ENCODE results near the gene ARL14.

ARL14 gene

GRCh38 chr3:160649596-160649995 lies 27.4 kb upstream of the ARL14 start:
- Histone ChIP-seq H3K9ac (ENCODE audit: low read length in 5 of 5) (no peak overlapping the region), H3K36me3 (ENCODE audit: control insufficient read depth in 5 of 5, insufficient read depth in 5 of 5, low read length in 5 of 5) (no peaks in the 10 kb centered on the region), H3K4me1 (ENCODE audit: control insufficient read depth in 5 of 5, insufficient read depth in 5 of 5, low read length in 5 of 5) (no peaks in the 10 kb centered on the region), H3K27ac (ENCODE audit: low read depth, low read length) (no peak overlapping the region), H3K27me3 (ENCODE audit: control insufficient read depth in 5 of 5, insufficient read depth in 4 of 5, low read length in 5 of 5) (no peaks in the 10 kb centered on the region), H3K9me3 (ENCODE audit: control insufficient read depth in 5 of 5, low read length in 5 of 5) (no peaks in the 10 kb centered on the region), H3K4me3 (ENCODE audit: low read depth in 1 of 5, low read length in 5 of 5) (no peak overlapping the region)

- no peaks in the 10 kb centered on the region for H3K4me1 ChIP-seq (ENCODE audit: control insufficient read depth in 5 of 5, insufficient read depth in 5 of 5, low read length in 5 of 5)
- no peaks in the 10 kb centered on the region for H3K36me3 ChIP-seq (ENCODE audit: control insufficient read depth in 5 of 5, insufficient read depth in 5 of 5, low read length in 5 of 5)
- H3K4me3 ChIP-seq (ENCODE audit: low read depth in 1 of 5, low read length in 5 of 5), result no peak overlapping the region
- H3K9ac ChIP-seq (ENCODE audit: low read length in 5 of 5), result no peak overlapping the region
- no peaks in the 10 kb centered on the region for H3K27me3 ChIP-seq (ENCODE audit: control insufficient read depth in 5 of 5, insufficient read depth in 4 of 5, low read length in 5 of 5)
- peaks cover 0 to 4% (median 0%) of the 10 kb centered on the region in 5 donors for H3K9me3 ChIP-seq (ENCODE audit: control insufficient read depth in 5 of 5, low read length in 5 of 5)
- H3K27ac ChIP-seq (ENCODE audit: low read depth, low read length), result no peak overlapping the region
Measured at GRCh38 chr3:160653512-160653911, 23.4 kb upstream of the ARL14 start.

GRCh38 chr3:160660902-160661301 lies 16.1 kb upstream of the ARL14 start:
- Histone ChIP-seq H3K9ac (ENCODE audit: low read length in 5 of 5) (no peak overlapping the region), H3K27ac (ENCODE audit: low read depth, low read length) (no peak overlapping the region), H3K36me3 (ENCODE audit: control insufficient read depth in 5 of 5, insufficient read depth in 5 of 5, low read length in 5 of 5) (no peaks in the 10 kb centered on the region), H3K4me1 (ENCODE audit: control insufficient read depth in 5 of 5, insufficient read depth in 5 of 5, low read length in 5 of 5) (no peaks in the 10 kb centered on the region), H3K27me3 (ENCODE audit: control insufficient read depth in 5 of 5, insufficient read depth in 4 of 5, low read length in 5 of 5) (no peaks in the 10 kb centered on the region), H3K4me3 (ENCODE audit: low read depth in 1 of 5, low read length in 5 of 5) (no peak overlapping the region), H3K9me3 (ENCODE audit: control insufficient read depth in 5 of 5, low read length in 5 of 5) (peaks cover 0 to 4% (median 0%) of the 10 kb centered on the region in 5 donors)

- no peaks in the 10 kb centered on the region for H3K4me1 ChIP-seq (ENCODE audit: control insufficient read depth in 5 of 5, insufficient read depth in 5 of 5, low read length in 5 of 5)
- peaks cover 0 to 4% (median 0%) of the 10 kb centered on the region in 5 donors for H3K9me3 ChIP-seq (ENCODE audit: control insufficient read depth in 5 of 5, low read length in 5 of 5)
- no peak overlapping the region for H3K27ac ChIP-seq (ENCODE audit: low read depth, low read length)
- no peak overlapping the region for H3K4me3 ChIP-seq (ENCODE audit: low read depth in 1 of 5, low read length in 5 of 5)
- no peak overlapping the region for H3K9ac ChIP-seq (ENCODE audit: low read length in 5 of 5)
- H3K36me3 ChIP-seq (ENCODE audit: control insufficient read depth in 5 of 5, insufficient read depth in 5 of 5, low read length in 5 of 5), result no peaks in the 10 kb centered on the region
- no peaks in the 10 kb centered on the region for H3K27me3 ChIP-seq (ENCODE audit: control insufficient read depth in 5 of 5, insufficient read depth in 4 of 5, low read length in 5 of 5)
Measured at GRCh38 chr3:160661660-160662059, 15.3 kb upstream of the ARL14 start.

GRCh38 chr3:160665231-160665630 lies 11.7 kb upstream of the ARL14 start:
- Histone ChIP-seq H3K27ac (ENCODE audit: low read depth, low read length) (no peak overlapping the region), H3K9me3 (ENCODE audit: control insufficient read depth in 5 of 5, low read length in 5 of 5) (no peaks in the 10 kb centered on the region), H3K9ac (ENCODE audit: low read length in 5 of 5) (no peak overlapping the region), H3K36me3 (ENCODE audit: control insufficient read depth in 5 of 5, insufficient read depth in 5 of 5, low read length in 5 of 5) (no peaks in the 10 kb centered on the region), H3K4me3 (ENCODE audit: low read depth in 1 of 5, low read length in 5 of 5) (no peak overlapping the region), H3K4me1 (ENCODE audit: control insufficient read depth in 5 of 5, insufficient read depth in 5 of 5, low read length in 5 of 5) (no peaks in the 10 kb centered on the region), H3K27me3 (ENCODE audit: control insufficient read depth in 5 of 5, insufficient read depth in 4 of 5, low read length in 5 of 5) (no peaks in the 10 kb centered on the region)

- Histone ChIP-seq H3K9ac (ENCODE audit: low read length in 5 of 5) (no peak overlapping the region), H3K4me3 (ENCODE audit: low read depth in 1 of 5, low read length in 5 of 5) (no peak overlapping the region), H3K27me3 (ENCODE audit: control insufficient read depth in 5 of 5, insufficient read depth in 4 of 5, low read length in 5 of 5) (no peaks in the 10 kb centered on the region), H3K4me1 (ENCODE audit: control insufficient read depth in 5 of 5, insufficient read depth in 5 of 5, low read length in 5 of 5) (no peaks in the 10 kb centered on the region), H3K9me3 (ENCODE audit: control insufficient read depth in 5 of 5, low read length in 5 of 5) (no peaks in the 10 kb centered on the region), H3K27ac (ENCODE audit: low read depth, low read length) (no peak overlapping the region), H3K36me3 (ENCODE audit: control insufficient read depth in 5 of 5, insufficient read depth in 5 of 5, low read length in 5 of 5) (no peaks in the 10 kb centered on the region)
Measured at GRCh38 chr3:160665784-160666526, 11.0 kb upstream of the ARL14 start.

GRCh38 chr3:160667452-160667851 lies 9.5 kb upstream of the ARL14 start:
- H3K9ac ChIP-seq (ENCODE audit: low read length in 5 of 5), result no peak overlapping the region
- no peak overlapping the region for H3K4me3 ChIP-seq (ENCODE audit: low read depth in 1 of 5, low read length in 5 of 5)
- no peaks in the 10 kb centered on the region for H3K9me3 ChIP-seq (ENCODE audit: control insufficient read depth in 5 of 5, low read length in 5 of 5)
- H3K4me1 ChIP-seq (ENCODE audit: control insufficient read depth in 5 of 5, insufficient read depth in 5 of 5, low read length in 5 of 5), result no peaks in the 10 kb centered on the region
- H3K27ac ChIP-seq (ENCODE audit: low read depth, low read length), result no peak overlapping the region
- H3K36me3 ChIP-seq (ENCODE audit: control insufficient read depth in 5 of 5, insufficient read depth in 5 of 5, low read length in 5 of 5), result no peaks in the 10 kb centered on the region
- H3K27me3 ChIP-seq (ENCODE audit: control insufficient read depth in 5 of 5, insufficient read depth in 4 of 5, low read length in 5 of 5), result no peaks in the 10 kb centered on the region

GRCh38 chr3:160668454-160668853 lies 8.5 kb upstream of the ARL14 start:
- H3K27me3 ChIP-seq (ENCODE audit: control insufficient read depth in 5 of 5, insufficient read depth in 4 of 5, low read length in 5 of 5), result no peaks in the 10 kb centered on the region
- H3K4me1 ChIP-seq (ENCODE audit: control insufficient read depth in 5 of 5, insufficient read depth in 5 of 5, low read length in 5 of 5), result no peaks in the 10 kb centered on the region
- no peaks in the 10 kb centered on the region for H3K9me3 ChIP-seq (ENCODE audit: control insufficient read depth in 5 of 5, low read length in 5 of 5)
- H3K36me3 ChIP-seq (ENCODE audit: control insufficient read depth in 5 of 5, insufficient read depth in 5 of 5, low read length in 5 of 5), result no peaks in the 10 kb centered on the region
- no peak overlapping the region for H3K4me3 ChIP-seq (ENCODE audit: low read depth in 1 of 5, low read length in 5 of 5)
- H3K27ac ChIP-seq (ENCODE audit: low read depth, low read length), result no peak overlapping the region
- H3K9ac ChIP-seq (ENCODE audit: low read length in 5 of 5), result no peak overlapping the region

GRCh38 chr3:160671231-160671630 lies 5.7 kb upstream of the ARL14 start:
- no peaks in the 10 kb centered on the region for H3K4me1 ChIP-seq (ENCODE audit: control insufficient read depth in 5 of 5, insufficient read depth in 5 of 5, low read length in 5 of 5)
- no peak overlapping the region for H3K27ac ChIP-seq (ENCODE audit: low read depth, low read length)
- no peaks in the 10 kb centered on the region for H3K36me3 ChIP-seq (ENCODE audit: control insufficient read depth in 5 of 5, insufficient read depth in 5 of 5, low read length in 5 of 5)
- no peak overlapping the region for H3K4me3 ChIP-seq (ENCODE audit: low read depth in 1 of 5, low read length in 5 of 5)
- no peaks in the 10 kb centered on the region for H3K9me3 ChIP-seq (ENCODE audit: control insufficient read depth in 5 of 5, low read length in 5 of 5)
- H3K27me3 ChIP-seq (ENCODE audit: control insufficient read depth in 5 of 5, insufficient read depth in 4 of 5, low read length in 5 of 5), result no peaks in the 10 kb centered on the region
- no peak overlapping the region for H3K9ac ChIP-seq (ENCODE audit: low read length in 5 of 5)

- Histone ChIP-seq H3K36me3 (ENCODE audit: control insufficient read depth in 5 of 5, insufficient read depth in 5 of 5, low read length in 5 of 5) (no peaks in the 10 kb centered on the region), H3K4me3 (ENCODE audit: low read depth in 1 of 5, low read length in 5 of 5) (no peak overlapping the region), H3K27ac (ENCODE audit: low read depth, low read length) (no peak overlapping the region), H3K9ac (ENCODE audit: low read length in 5 of 5) (no peak overlapping the region), H3K9me3 (ENCODE audit: control insufficient read depth in 5 of 5, low read length in 5 of 5) (no peaks in the 10 kb centered on the region), H3K4me1 (ENCODE audit: control insufficient read depth in 5 of 5, insufficient read depth in 5 of 5, low read length in 5 of 5) (no peaks in the 10 kb centered on the region), H3K27me3 (ENCODE audit: control insufficient read depth in 5 of 5, insufficient read depth in 4 of 5, low read length in 5 of 5) (no peaks in the 10 kb centered on the region)
Measured at GRCh38 chr3:160671995-160672394, 5.0 kb upstream of the ARL14 start.
